IPS DF 6.9 (cell line): ENCODE results near the gene TRPM3.

Source experiments
- DNase-seq: peaks from one replicate; pipeline ENCODE4 v3.0.0-alpha.2; 2013; ENCODE audit warnings: low read depth, low spot score
- H3K27ac ChIP-seq: one replicate; pipeline ENCODE4 v1.5.1; 2013; ENCODE audit warnings: low read length, control low read depth
- H3K27me3 ChIP-seq: 2 replicates; pipeline ENCODE4 v1.6.1; 2013; ENCODE audit warnings: mild to moderate bottlenecking, low read length; ENCODE audit not compliant: control insufficient read depth, insufficient read depth
- H3K36me3 ChIP-seq: 2 replicates; pipeline ENCODE4 v1.6.1; 2013; ENCODE audit warnings: low read length; ENCODE audit not compliant: control insufficient read depth, insufficient read depth
- H3K4me1 ChIP-seq: 2 replicates; pipeline ENCODE4 v1.6.1; 2013; ENCODE audit warnings: low read length; ENCODE audit not compliant: control insufficient read depth, insufficient read depth
- H3K4me3 ChIP-seq: 2 replicates; pipeline ENCODE4 v1.5.1; 2013; ENCODE audit warnings: mild to moderate bottlenecking, low read length
- H3K9me3 ChIP-seq: 2 replicates; pipeline ENCODE4 v1.6.1; 2013; ENCODE audit warnings: low read length, inconsistent platforms; ENCODE audit not compliant: control insufficient read depth, insufficient read depth
- WGBS: extraction: QIAGEN DNeasy Blood & Tissue Kit; methylation state at CpG from one replicate; pipeline ENCODE4 v1.1.7; 2013; ENCODE audit warnings: mixed read lengths, missing lambda C conversion rate; ENCODE audit not compliant: insufficient read length, insufficient coverage; 5-methylcytosine and 5-hydroxymethylcytosine counted together

Gene TRPM3

DNA sequence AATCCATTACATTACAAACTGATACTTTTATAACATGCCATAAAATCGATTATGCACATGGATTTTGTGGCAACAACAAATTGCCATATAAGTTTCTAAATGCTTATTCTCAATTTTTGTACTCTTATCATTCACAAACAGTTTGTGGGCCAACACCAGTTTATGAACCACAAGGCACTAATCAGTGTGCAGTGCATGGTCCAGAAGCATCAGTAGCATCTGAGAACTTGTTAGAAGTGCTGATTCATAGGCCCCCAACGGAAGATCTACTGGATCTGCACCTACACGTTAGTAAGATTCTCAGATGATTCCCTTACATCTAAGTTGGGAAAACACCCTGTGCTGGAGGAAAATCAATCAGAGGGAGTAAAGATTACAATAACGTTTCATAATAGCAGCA is 242.8 kb downstream of the TRPM3 start:
- H3K36me3 ChIP-seq: no peaks in the 10 kb centered on the region
- H3K27ac ChIP-seq: no peak overlapping the region
- no peak overlapping the region for H3K4me3 ChIP-seq
- DNase-seq: no peak
- no peaks in the 10 kb centered on the region for H3K9me3 ChIP-seq
- no CpG with 5 or more reads among the region's 4 CpGs for WGBS
- no peaks in the 10 kb centered on the region for H3K4me1 ChIP-seq
- no peaks in the 10 kb centered on the region for H3K27me3 ChIP-seq

DNA sequence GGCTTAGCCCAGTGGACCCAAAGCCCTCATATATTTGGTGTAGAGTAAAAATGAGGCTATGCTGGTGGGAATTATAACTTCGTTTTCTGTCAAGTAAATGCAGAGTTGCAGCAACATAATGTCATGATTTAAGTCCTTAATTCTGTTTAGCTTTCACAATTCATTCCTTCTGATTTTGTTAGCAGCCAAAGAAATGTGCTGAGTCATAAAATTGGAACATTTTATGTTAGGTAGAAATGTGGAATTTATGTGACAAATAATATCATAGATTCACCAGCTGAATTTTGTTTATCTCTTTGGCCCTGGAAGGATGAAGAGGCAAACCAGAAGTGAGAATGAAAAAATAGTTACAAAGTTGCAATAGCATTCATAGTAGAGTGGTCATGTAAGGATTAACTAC is 247.0 kb downstream of the TRPM3 start:
- Histone ChIP-seq H3K27ac (no peak overlapping the region), H3K4me1 (peaks cover 1% of the 10 kb centered on the region; the same call in 1 of the 2 replicates), H3K36me3 (no peaks in the 10 kb centered on the region), H3K27me3 (no peaks in the 10 kb centered on the region), H3K9me3 (no peaks in the 10 kb centered on the region), H3K4me3 (no peak overlapping the region)
- DNase-seq: no peak
- WGBS: no CpG with 5 or more reads among the region's 1 CpG

DNA sequence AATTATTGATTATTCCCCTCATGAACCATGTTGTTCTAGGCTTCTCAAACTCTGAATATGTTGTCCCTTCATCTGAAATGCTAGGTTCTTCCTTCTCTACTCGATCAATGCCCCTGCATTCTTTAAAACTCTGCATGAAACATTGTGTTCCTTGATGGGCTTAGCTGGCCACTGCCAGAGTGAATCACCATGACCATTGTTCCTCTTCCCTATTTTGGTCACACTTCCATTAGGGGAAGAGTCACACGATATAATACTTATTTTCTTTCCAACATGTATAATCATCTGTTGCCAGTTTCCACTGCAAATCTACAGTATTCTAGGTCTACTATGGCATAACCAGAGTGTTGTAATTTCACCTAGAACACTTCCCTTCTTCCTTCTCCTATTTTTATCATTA is 247.9 kb downstream of the TRPM3 start:
- peaks cover 1% of the 10 kb centered on the region; the same call in 1 of the 2 replicates for H3K4me1 ChIP-seq
- no CpG with 5 or more reads among the region's 2 CpGs for WGBS
- no peak overlapping the region for H3K4me3 ChIP-seq
- no peak for DNase-seq
- no peak overlapping the region for H3K27ac ChIP-seq
- H3K9me3 ChIP-seq: no peaks in the 10 kb centered on the region
- H3K27me3 ChIP-seq: no peaks in the 10 kb centered on the region
- no peaks in the 10 kb centered on the region for H3K36me3 ChIP-seq

DNA sequence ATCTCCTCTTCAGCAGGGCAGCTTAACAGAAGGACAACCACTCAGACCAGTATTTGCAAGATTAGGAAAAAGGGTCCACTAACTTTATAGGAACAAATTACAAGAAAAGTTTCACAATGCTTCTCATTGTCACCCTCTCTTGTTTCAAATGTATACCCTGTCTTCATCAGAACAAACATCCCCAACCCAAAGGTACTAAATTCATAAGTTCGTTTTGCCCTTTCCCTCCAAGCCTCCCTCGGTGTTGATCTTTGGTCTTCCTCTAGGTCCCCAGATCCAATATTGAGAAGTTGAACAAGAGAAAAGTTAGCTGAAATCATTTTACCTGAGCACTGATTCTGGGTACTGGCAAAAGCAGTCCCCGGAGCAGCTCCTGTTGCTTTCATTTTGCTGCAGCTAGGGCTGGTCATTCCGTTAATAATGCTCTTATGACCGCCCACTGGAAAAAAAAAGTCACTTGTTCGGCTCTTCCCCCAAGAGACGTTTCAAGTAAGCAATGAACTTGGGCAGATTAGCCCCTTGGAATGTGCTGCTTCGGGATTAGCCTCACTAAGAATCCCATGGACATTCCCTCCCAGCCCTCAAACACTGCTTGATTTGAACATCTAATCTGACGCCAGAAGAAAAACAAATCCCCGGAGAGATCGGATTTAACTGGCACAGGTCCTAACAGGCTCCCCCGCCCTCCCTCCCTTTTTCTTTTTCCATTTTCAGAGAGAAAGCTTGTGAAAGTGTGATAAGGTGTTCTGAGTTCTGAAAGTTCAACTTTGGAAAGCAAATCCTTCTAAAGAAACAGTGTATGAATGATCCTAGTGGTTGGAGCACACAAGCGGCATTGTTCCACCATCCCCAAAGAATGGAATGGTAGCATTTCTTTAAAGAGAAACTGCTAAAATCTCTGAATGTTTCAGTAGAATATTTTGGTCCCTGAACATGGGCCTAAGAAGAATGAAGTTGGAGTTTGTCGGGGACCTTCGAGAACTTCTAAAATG is 252.5 kb downstream of the TRPM3 start:
- DNase-seq: no peak
- peaks cover 1% of the 10 kb centered on the region; the same call in 1 of the 2 replicates for H3K4me1 ChIP-seq

DNA sequence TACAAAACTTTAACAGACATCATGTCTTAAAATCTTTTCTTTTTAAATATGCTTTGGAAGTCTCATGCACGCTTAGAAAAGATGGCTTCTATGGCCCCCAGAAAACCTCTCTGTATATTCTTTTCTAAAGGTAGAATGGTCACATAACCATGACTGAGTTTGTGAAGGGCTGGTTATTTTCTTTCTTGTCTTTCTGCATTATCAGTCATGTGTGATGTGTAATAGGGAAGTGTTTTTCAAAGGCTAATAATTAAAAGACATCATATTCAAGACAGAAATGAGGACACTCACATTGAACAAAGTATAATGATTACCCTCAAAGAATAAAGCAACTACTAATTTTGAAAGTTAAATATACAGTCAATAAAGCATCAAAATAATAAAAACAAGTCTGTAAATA is 253.4 kb downstream of the TRPM3 start:
- DNase-seq: no peak
- H3K9me3 ChIP-seq: no peaks in the 10 kb centered on the region
- no peaks in the 10 kb centered on the region for H3K36me3 ChIP-seq
- no CpG with 5 or more reads among the region's 1 CpG for WGBS
- H3K27ac ChIP-seq: no peak overlapping the region
- H3K27me3 ChIP-seq: no peaks in the 10 kb centered on the region
- no peaks in the 10 kb centered on the region for H3K4me1 ChIP-seq
- H3K4me3 ChIP-seq: no peak overlapping the region

More for the DNA sequence above, 252.5 kb downstream of the TRPM3 start:
- Histone ChIP-seq H3K9me3 (no peaks in the 10 kb centered on the region), H3K27me3 (no peaks in the 10 kb centered on the region), H3K36me3 (no peaks in the 10 kb centered on the region), H3K4me3 (no peak overlapping the region), H3K27ac (no peak overlapping the region)
- no CpG with 5 or more reads among the region's 15 CpGs for WGBS

DNA sequence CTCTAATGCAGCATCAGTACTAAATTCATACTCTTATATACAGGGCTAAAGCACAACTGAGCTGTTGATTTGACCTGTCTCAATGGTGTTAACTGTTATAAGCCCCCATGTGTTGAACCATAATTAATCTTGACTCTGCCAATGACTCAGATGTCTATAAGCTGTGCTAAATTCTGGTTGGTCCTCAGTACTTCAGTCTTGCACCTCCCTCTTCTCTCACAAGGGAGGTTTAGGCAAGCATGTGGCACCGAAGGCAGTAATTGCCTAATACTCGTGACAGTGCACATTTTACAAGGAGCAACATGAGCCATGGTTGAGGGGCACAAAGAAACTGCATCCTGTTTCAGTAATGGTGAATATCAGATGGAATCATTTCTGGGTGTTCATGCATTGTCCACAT is 255.9 kb downstream of the TRPM3 start:
- Histone ChIP-seq H3K27ac (no peak overlapping the region), H3K9me3 (no peaks in the 10 kb centered on the region), H3K4me1 (no peaks in the 10 kb centered on the region), H3K4me3 (no peak overlapping the region), H3K36me3 (no peaks in the 10 kb centered on the region), H3K27me3 (no peaks in the 10 kb centered on the region)
- no peak for DNase-seq
- no CpG with 5 or more reads among the region's 2 CpGs for WGBS

DNA sequence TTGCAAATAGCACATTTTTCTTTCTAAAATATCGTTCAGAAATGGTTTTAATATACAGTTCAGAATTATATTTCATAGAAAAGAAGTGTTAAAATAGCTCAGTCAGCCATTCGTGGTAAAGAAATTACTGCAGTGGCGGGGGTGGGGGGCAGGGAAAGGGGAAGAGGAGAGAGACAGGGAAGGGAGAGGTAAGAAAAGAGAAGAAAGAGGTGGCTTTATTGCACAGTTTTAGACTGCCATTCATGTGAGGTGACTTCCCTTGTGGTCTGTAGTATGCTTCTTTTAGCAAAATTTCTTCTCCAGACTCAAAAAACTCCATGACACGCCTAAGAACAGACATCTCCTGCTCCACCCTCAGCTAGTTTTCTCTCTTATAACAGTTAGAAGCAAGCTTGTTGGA is 259.6 kb downstream of the TRPM3 start:
- no peak for DNase-seq
- no peaks in the 10 kb centered on the region for H3K36me3 ChIP-seq
- H3K4me3 ChIP-seq: no peak overlapping the region
- no CpG with 5 or more reads among the region's 4 CpGs for WGBS
- H3K9me3 ChIP-seq: no peaks in the 10 kb centered on the region
- no peak overlapping the region for H3K27ac ChIP-seq
- H3K4me1 ChIP-seq: no peaks in the 10 kb centered on the region
- H3K27me3 ChIP-seq: no peaks in the 10 kb centered on the region

DNA sequence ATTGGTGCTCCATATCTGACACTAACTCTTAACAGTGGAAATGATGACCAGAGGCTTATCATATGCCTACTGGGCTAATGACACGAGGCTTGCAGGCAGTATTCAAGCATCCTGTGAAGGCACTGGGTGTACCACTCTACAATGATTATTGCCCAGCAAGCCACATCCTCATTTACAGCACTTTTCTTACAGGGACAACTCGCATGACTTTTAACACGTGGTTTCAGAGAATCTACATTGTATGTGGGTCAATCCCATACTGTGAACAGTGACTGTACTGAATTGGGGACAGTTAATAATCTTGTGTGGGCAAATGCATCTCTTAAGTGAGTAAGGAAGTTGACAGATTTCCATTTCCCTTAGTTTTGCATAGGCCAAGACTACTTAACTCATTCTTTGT is 260.0 kb downstream of the TRPM3 start:
- Histone ChIP-seq H3K27me3 (no peaks in the 10 kb centered on the region), H3K27ac (no peak overlapping the region), H3K36me3 (no peaks in the 10 kb centered on the region), H3K4me3 (no peak overlapping the region), H3K9me3 (no peaks in the 10 kb centered on the region), H3K4me1 (no peaks in the 10 kb centered on the region)
- no peak for DNase-seq
- WGBS: no CpG with 5 or more reads among the region's 3 CpGs

DNA sequence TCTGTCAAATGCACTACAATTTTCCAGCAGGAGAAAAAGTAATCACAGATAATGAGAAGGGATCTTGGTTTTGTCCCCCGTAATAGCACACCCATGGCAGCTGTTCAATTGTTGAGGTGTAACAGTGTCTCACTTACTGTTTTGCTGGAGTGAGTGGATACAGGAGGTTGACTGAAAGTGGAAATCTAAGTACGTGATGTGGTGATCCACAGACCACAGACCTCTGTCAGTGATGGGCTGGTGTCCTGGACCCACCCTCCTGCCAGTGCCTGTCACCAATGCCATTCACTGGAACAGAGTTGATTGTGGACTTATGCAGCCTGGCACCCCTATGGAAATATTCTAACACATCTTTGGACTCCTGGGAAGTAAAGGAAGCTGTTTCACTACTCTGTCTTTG is 261.7 kb downstream of the TRPM3 start:
- WGBS: no CpG with 5 or more reads among the region's 2 CpGs
- Histone ChIP-seq H3K9me3 (no peaks in the 10 kb centered on the region), H3K4me1 (no peaks in the 10 kb centered on the region), H3K27me3 (no peaks in the 10 kb centered on the region), H3K4me3 (no peak overlapping the region), H3K36me3 (no peaks in the 10 kb centered on the region), H3K27ac (no peak overlapping the region)
- DNase-seq: no peak

DNA sequence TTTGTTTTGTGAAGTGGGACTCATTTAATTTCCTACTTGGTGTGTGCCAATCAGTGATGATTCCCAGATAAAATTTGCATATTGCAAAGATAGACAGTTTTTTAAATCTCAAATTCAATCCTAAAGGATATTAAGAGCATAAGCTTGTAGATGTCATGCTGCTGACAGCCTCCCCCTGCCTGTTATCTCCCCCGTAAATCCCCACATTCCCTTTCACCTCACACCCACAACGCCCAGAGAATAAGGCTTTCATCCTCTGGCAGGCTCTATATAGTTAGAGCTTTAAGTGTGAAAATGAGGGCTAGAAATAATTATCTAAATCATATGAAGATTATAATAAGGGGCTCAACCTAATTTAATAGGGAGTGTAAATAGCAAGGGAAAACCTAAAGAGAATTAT is 265.0 kb downstream of the TRPM3 start:
- no peaks in the 10 kb centered on the region for H3K36me3 ChIP-seq
- DNase-seq: no peak
- H3K27ac ChIP-seq: no peak overlapping the region
- H3K9me3 ChIP-seq: no peaks in the 10 kb centered on the region
- no peak overlapping the region for H3K4me3 ChIP-seq
- H3K4me1 ChIP-seq: no peaks in the 10 kb centered on the region
- H3K27me3 ChIP-seq: no peaks in the 10 kb centered on the region
- WGBS: no CpG with 5 or more reads among the region's 2 CpGs
